Ovary (tissue), 9 donors: ENCODE measurements around the gene WDR37. TPM values are rescaled to one million over a fixed set of nuclear protein-coding genes. Genes with fewer than 3 reads are reported as not detected.
A peak's percentile ranks its signal among the peaks of the same experiment; 100 is the strongest.

Experiments used
- DNase-seq, 5 donors: peaks; one replicate each; pipeline ENCODE4 v3.0.0-alpha.2; 2019 to 2020
- H3K27ac ChIP-seq, 2 donors: fragments of 200-600 bp; one replicate each; pipeline versions ENCODE4 v1.5.1 to v1.8.0; 2019 to 2022
- H3K27me3 ChIP-seq: fragments of 200-600 bp; one replicate; pipeline ENCODE4 v1.8.0; 2022
- H3K36me3 ChIP-seq: fragments of 200-600 bp; sonication (generic); one replicate; pipeline ENCODE4 v1.5.1; 2019
- H3K4me1 ChIP-seq: one replicate; pipeline ENCODE4 v1.8.1; 2013; ENCODE audit warnings: mild to moderate bottlenecking, moderate library complexity; ENCODE audit not compliant: insufficient read depth
- H3K4me3 ChIP-seq: fragments of 200-600 bp; sonication (generic); one replicate; pipeline ENCODE4 v1.5.1; 2017
- H3K9me3 ChIP-seq, 2 donors: fragments of 200-600 bp in 1 of 2; sonication (generic) in 1 of 2; one replicate each; pipeline versions ENCODE4 v1.5.1 to v1.8.1; 2013 to 2019; ENCODE audit warnings: mild to moderate bottlenecking in 1 of 2, moderate library complexity in 1 of 2
- EP300 ChIP-seq: sonication (generic); formaldehyde crosslinking; IDR thresholded peaks from one replicate; pipeline ENCODE4 v1.6.1; 2017; ENCODE audit warnings: antibody characterized with exemption
- POLR2A ChIP-seq: fragments of 450-650 bp; IDR thresholded peaks from one replicate; pipeline ENCODE4 v1.6.1; 2017; ENCODE audit warnings: antibody characterized with exemption, mild to moderate bottlenecking, moderate library complexity
- WGBS, 3 donors: extraction: QIAGEN DNeasy Blood & Tissue Kit in 1 of 3; methylation state at CpG; one replicate each; pipeline versions ENCODE4 v1.1.5 to v1.1.7; 2013 to 2017; 5-methylcytosine and 5-hydroxymethylcytosine counted together
- intact Hi-C, 4 donors: fragments of 100-400 bp; cut with DNase I; formaldehyde crosslinking; loops; one replicate each; pipeline versions ENCODE4 v1.11.0 to v1.15.1; 2022 to 2023
- polyA plus RNA-seq, 2 donors: library from polyadenylated mRNA; stranded (reverse); fragments of 200-250 nt in 1 of 2; fragments of 350-450 nt in 1 of 2; fragmentation: Illumina TruSeq in 1 of 2; extraction: RNeasy Lipid Tissue Mini Kit (QIAGEN cat#74804) in 1 of 2; gene quantifications; one replicate each; pipeline ENCODE4 v1.2.3, GENCODE V29; 2013 to 2014
- total RNA-seq, 7 donors: library from RNA; depleted of rRNA in 2 of 7; stranded (reverse); fragments of >200 nt in 2 of 7; fragmentation: NEBNext Ultra II Directional in 3 of 7; extraction: Animal tissue kit (Norgen Biotek cat#: 25700) in 3 of 7; gene quantifications; one replicate each; pipeline versions ENCODE4 v1.1.0 to v1.2.4, GENCODE V29; 2016 to 2023
- TF ChIP-seq, protein P1 (sequence below), 3 donors: fragments of 450-650 bp in 2 of 3; fragments of 200-600 bp in 1 of 3; IDR thresholded peaks; one replicate each; pipeline versions ENCODE4 v1.5.1 to v1.8.0; 2016 to 2022; ENCODE audit warnings: antibody characterized with exemption in 3 of 3, mild to moderate bottlenecking in 1 of 3
- donor health status: DM: no; HTN: no; CAD: no; lungs with moderate emphysema.
- donor health status: DM: no; HTN: no; CAD: no.
- donor health status: Bipolar disorder and iron deficiency.
- donor health status: DM: yes; HTN: yes; CAD: no.
- donor health status: DM: no; HTN: no; CAD: no.
- donor health status: DM: yes; HTN: yes; CAD: no.

The WDR37 gene
- total and polyA plus RNA-seq, 9 donors = 6.6 to 20.0 (median 14.8) TPM

DNA sequence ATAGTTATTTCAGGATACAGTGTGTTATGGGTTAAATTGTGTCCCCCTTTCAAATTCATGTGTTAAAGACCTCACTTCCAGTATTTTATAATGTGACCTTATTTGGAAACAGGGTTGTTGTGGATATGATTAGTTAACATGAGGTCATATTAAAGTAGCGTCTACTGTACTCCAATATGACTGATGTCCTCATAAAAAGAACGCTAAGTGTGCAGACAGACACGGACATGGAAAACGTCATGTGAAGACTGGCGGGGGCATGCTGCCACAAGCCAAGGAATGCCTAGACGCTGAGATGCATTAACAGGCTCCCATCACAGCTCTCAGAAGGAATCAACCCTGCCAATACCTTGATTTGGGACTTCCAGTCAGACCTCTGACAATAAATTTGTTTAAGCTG, 1.5 kb upstream of the WDR37 start:
- Histone ChIP-seq H3K36me3 (no peaks in the 10 kb centered on the region), H3K4me3 (no peak overlapping the region), H3K4me1 (peaks cover 11% of the 10 kb centered on the region), H3K27me3 (no peaks in the 10 kb centered on the region), H3K27ac (no peak overlapping the region), H3K9me3 (no peaks in the 10 kb centered on the region)
- TF ChIP-seq POLR2A (no peak), EP300 (no peak)
- TF ChIP-seq, protein P1, sequence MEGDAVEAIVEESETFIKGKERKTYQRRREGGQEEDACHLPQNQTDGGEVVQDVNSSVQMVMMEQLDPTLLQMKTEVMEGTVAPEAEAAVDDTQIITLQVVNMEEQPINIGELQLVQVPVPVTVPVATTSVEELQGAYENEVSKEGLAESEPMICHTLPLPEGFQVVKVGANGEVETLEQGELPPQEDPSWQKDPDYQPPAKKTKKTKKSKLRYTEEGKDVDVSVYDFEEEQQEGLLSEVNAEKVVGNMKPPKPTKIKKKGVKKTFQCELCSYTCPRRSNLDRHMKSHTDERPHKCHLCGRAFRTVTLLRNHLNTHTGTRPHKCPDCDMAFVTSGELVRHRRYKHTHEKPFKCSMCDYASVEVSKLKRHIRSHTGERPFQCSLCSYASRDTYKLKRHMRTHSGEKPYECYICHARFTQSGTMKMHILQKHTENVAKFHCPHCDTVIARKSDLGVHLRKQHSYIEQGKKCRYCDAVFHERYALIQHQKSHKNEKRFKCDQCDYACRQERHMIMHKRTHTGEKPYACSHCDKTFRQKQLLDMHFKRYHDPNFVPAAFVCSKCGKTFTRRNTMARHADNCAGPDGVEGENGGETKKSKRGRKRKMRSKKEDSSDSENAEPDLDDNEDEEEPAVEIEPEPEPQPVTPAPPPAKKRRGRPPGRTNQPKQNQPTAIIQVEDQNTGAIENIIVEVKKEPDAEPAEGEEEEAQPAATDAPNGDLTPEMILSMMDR (IDR thresholded peaks at IDR 0.05) = no peak
- 66 to 75% (median 70%) methylated on average over 6 of the region's 6 CpGs for WGBS, 3 donors
- intact Hi-C loops = loop anchor here in 2 of 4 donors (10.0 kb wide), 2 partner anchors 120 to 370 kb away; partner anchors contain the start of genes DIP2C (in 1 of the 2) and LARP4B (in 1 of the 2)
- no peak for DNase-seq

DNA sequence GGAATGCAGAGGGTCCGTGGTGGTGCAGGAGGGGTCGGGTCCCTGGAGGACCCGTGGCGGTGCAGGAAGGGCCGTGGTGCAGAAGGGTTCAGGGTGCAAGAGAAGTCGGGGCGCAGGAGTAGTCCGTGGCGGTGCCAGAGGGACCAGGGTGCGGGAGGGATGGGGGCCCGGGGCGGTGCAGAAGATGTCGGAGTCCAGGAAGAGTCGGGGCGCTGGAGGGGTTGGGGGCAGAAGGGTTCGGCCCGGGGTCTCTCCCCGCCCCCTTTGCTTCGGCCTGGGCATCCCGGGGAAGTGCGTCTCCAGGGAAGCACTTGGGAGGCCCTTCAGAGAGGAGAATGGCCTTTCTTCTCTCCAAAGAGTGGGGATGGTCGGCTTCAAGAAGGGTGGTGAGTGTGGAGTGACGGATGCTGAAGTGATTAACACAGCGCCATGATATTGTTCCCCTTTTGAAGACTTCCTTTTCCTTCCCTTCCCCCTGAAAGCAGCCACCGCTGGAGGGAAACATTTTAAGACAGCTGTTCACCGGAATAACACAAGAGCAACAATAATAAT, 997 bp downstream of the WDR37 start:
- TF ChIP-seq POLR2A (no peak), EP300 (no peak)
- TF ChIP-seq, protein P1 (IDR thresholded peaks at IDR 0.05) = no peak
- H3K9me3 ChIP-seq = no peaks in the 10 kb centered on the region
- peaks cover 7% of the 10 kb centered on the region for H3K4me1 ChIP-seq
- H3K4me3 ChIP-seq = peak overlapping the region; percentile 69
- H3K27ac ChIP-seq = peak overlapping the region in 1 of 2 donors; percentile 92
- no peaks in the 10 kb centered on the region for H3K36me3 ChIP-seq
- DNase-seq = no peak
- intact Hi-C loops = loop anchor here in 2 of 4 donors (10.0 kb wide), 2 partner anchors 122 to 372 kb away; partner anchors contain the start of genes DIP2C (in 1 of the 2) and LARP4B (in 1 of the 2)
- H3K27me3 ChIP-seq = no peaks in the 10 kb centered on the region
- 0 to 2% (median 1%) methylated on average over 25 to 26 of the region's 26 CpGs for WGBS, 3 donors

DNA sequence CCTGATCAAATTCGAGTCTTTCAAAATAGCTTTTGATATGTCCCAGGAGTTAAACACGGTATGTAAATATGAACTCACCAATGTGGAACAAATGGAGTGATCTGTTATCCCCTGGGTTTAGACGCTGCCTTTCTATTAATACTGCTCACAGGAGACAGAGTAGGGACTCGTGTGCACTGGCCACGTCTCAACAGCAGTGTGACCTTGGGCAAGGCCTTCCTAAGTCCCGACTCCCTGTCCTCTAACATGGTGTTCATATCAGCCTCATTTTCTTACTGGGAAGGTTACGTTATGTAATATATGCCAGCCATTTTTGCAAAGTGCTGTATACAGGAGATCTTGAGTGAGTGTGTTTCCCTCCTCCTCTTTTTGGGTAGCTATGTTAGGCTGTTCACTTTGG, 1.8 kb downstream of the WDR37 start:
- Histone ChIP-seq H3K9me3 (no peaks in the 10 kb centered on the region), H3K4me3 (no peak overlapping the region), H3K36me3 (no peaks in the 10 kb centered on the region), H3K27me3 (no peaks in the 10 kb centered on the region), H3K4me1 (peaks cover 7% of the 10 kb centered on the region), H3K27ac (no peak overlapping the region)
- 49 to 65% (median 52%) methylated on average over 7 of the region's 7 CpGs for WGBS, 3 donors
- intact Hi-C loops = loop anchor here in 2 of 4 donors (10.0 kb wide), 2 partner anchors 123 to 373 kb away; partner anchors contain the start of genes DIP2C (in 1 of the 2) and LARP4B (in 1 of the 2)
- DNase-seq = no peak
- TF ChIP-seq, protein P1 (IDR thresholded peaks at IDR 0.05) = no peak
- TF ChIP-seq POLR2A (no peak), EP300 (no peak)

DNA sequence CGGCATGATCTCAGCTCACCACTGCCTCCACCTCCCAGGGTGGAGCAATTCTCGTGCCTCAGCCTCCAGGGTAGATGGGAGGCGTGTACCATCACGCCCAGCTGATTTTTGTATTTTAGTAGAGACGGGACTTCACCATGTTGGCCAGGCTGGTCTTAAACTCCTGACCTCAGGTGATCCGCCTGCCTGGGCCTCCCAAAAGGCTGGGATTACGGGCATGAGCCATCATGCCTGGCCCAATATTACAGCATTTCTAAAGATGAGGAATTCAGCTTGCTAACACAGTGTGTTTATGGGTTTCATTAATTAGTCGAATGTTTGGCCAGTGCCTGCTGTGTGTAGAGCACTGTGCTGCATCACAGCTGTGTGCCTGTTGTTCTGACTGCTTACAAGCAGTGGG, 3.7 kb downstream of the WDR37 start:
- peaks cover 5% of the 10 kb centered on the region for H3K4me1 ChIP-seq
- intact Hi-C loops = loop anchor here in 2 of 4 donors (10.0 kb wide), 2 partner anchors 125 to 375 kb away; partner anchors contain the start of genes DIP2C (in 1 of the 2) and LARP4B (in 1 of the 2)
- WGBS, 3 donors = 94 to 95% (median 95%) methylated on average over 8 of the region's 8 CpGs

More for the DNA sequence above, 3.7 kb downstream of the WDR37 start:
- Histone ChIP-seq H3K9me3 (no peaks in the 10 kb centered on the region), H3K27ac (no peak overlapping the region), H3K27me3 (no peaks in the 10 kb centered on the region), H3K4me3 (no peak overlapping the region), H3K36me3 (no peaks in the 10 kb centered on the region)
- TF ChIP-seq, protein P1 (IDR thresholded peaks at IDR 0.05) = no peak
- no peak for TF ChIP-seq POLR2A
- no peak for TF ChIP-seq EP300
- DNase-seq = no peak
